Muscle layer of duodenum (tissue), 2 donors: ENCODE results near the gene CPLX1.
"Not testable (repeated sequence)": the region's sequence is repeated elsewhere in the genome, so short reads cannot be mapped to it uniquely, and the experiment has no call there.

Source experiments
- H3K27ac ChIP-seq: one replicate; pipeline ENCODE4 v1.7.0; 2013; ENCODE audit warnings: mild to moderate bottlenecking, low read length
- H3K27me3 ChIP-seq: one replicate; pipeline ENCODE4 v1.7.0; 2013; ENCODE audit warnings: low read depth, mild to moderate bottlenecking, control low read depth, low read length
- H3K36me3 ChIP-seq, 2 donors: one replicate each; pipeline ENCODE4 v1.7.0; 2013; ENCODE audit warnings: low read length in 2 of 2, control low read depth in 1 of 2, mild to moderate bottlenecking in 1 of 2; ENCODE audit not compliant: insufficient read depth in 2 of 2, control insufficient read depth in 1 of 2
- H3K4me1 ChIP-seq, 2 donors: one replicate each; pipeline ENCODE4 v1.7.0; 2013; ENCODE audit warnings: low read length in 2 of 2, mild to moderate bottlenecking in 2 of 2, control low read depth in 1 of 2, moderate library complexity in 1 of 2; ENCODE audit not compliant: insufficient read depth in 2 of 2, control insufficient read depth in 1 of 2
- H3K4me3 ChIP-seq, 2 donors: one replicate each; pipeline ENCODE4 v1.7.0; 2013; ENCODE audit warnings: low read length in 2 of 2, low read depth in 1 of 2, mild to moderate bottlenecking in 1 of 2
- H3K9me3 ChIP-seq, 2 donors: one replicate each; pipeline ENCODE4 v1.7.0; 2013; ENCODE audit warnings: low read length in 2 of 2, control low read depth in 1 of 2, mild to moderate bottlenecking in 1 of 2; ENCODE audit not compliant: control insufficient read depth in 1 of 2
- donor health status: healthy.

Gene CPLX1

DNA sequence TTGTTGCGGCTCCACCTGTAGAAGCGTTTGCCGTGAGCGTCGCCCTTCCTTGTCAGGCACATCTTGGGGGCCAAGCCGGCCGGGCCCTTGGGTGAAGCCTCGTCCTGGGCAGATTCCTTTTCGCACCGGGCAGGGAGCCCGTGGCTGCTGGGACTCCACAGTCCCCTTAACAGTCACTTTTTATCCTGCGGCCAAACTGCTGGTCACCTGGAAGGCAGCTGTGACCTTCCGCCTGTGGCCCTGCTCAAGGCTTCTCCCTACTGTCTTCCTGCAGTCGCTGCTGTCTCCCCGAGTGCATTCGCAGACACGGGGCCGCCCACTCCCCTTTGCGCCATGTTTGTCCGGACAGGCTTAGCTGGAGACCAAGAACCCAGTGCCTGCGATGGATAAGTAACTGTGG lies 65.3 kb downstream of the CPLX1 start:
- no peaks in the 10 kb centered on the region for H3K27me3 ChIP-seq
- H3K9me3 ChIP-seq, result peaks cover 0 to 5% of the 10 kb centered on the region in 2 donors
- no peaks in the 10 kb centered on the region for H3K4me1 ChIP-seq
- H3K36me3 ChIP-seq, result peaks cover 12 to 62% of the 10 kb centered on the region in 2 donors
- no peak overlapping the region for H3K27ac ChIP-seq
- no peak overlapping the region for H3K4me3 ChIP-seq

GRCh38 chr4:759810-760209 lies 66.1 kb downstream of the CPLX1 start:
- H3K27me3 ChIP-seq, H3K4me3 ChIP-seq, H3K4me1 ChIP-seq, H3K27ac ChIP-seq, H3K9me3 ChIP-seq: not testable (repeated sequence)
- peaks cover 19 to 63% of the 10 kb centered on the region in 2 donors for H3K36me3 ChIP-seq

DNA sequence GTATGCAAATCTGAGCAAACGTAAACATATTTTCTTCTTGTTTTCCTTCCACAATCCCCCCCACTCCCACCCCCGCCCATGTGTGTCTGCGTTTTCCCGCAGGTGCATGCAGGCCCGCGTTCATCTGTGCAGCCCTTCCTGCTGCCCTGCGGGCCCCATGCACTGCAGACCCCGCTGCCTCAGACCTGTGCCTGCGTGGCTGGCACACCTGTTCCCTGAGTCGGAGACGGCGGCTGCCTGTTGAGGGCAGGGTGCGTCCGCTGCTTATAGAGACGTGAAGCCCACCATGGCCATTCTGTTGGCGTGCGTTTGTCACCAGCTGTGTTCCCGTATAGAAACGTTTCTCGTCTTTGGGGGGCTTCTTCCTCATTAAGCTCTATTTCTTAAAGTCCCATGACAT lies 68.8 kb downstream of the CPLX1 start:
- no peak overlapping the region for H3K4me3 ChIP-seq
- H3K27me3 ChIP-seq, result no peaks in the 10 kb centered on the region
- peaks cover 30 to 58% of the 10 kb centered on the region in 2 donors for H3K36me3 ChIP-seq
- no peaks in the 10 kb centered on the region for H3K4me1 ChIP-seq
- H3K9me3 ChIP-seq, result peaks cover 0 to 5% of the 10 kb centered on the region in 2 donors
- H3K27ac ChIP-seq, result no peak overlapping the region

DNA sequence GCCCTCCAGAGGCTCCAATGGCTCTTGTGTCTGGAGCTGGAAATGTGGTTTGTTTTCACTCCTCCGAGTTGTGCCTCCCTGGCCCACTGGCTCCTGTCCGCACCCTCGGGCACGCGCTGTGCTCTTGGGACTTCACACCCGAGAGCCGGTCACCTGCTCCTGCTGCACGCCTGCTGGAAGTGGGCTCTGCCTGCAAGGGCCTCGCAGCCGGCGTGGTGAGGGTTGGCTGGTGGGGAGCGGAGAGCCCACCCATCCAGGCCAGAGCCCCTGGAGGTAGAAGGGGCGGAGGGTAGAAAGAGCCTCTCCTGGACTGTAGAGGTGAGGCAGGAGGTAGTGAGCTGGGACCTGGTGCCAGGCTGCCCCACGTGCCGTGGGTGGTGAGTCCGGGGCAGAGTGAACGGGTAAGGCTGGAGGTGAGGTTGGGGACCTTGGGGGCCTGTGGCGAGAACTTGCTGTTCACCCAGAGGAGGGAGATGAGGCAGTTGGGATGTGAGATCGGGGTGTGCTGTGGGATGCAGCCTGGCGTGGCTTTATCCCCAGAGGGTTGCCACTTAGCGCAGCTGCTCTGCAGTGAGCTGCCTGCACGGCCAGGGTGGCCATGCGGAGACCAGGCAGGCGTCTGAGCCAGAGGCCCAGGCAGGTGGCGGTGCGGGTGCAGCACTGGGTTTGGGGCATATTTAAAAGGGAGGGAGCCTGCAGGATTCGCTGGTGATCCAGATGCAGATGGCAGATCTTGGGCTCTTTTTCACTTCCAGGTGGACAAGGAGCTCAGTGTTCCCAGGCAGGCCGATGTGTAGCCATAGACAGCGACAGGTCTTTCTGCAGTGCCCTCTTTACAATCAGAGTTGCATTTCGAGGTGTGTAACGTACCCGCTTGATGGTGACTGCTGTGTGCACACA lies 71.5 kb downstream of the CPLX1 start:
- H3K9me3 ChIP-seq, result peaks cover 0 to 3% of the 10 kb centered on the region in 2 donors
- H3K4me3 ChIP-seq, result no peak overlapping the region
- H3K27ac ChIP-seq, result no peak overlapping the region
- H3K36me3 ChIP-seq, result peaks cover 23 to 58% of the 10 kb centered on the region in 2 donors
- no peaks in the 10 kb centered on the region for H3K27me3 ChIP-seq
- no peaks in the 10 kb centered on the region for H3K4me1 ChIP-seq

- H3K27me3 ChIP-seq, H3K27ac ChIP-seq, H3K4me3 ChIP-seq, H3K4me1 ChIP-seq, H3K9me3 ChIP-seq: not testable (repeated sequence)
- H3K36me3 ChIP-seq, result peaks cover 23 to 64% of the 10 kb centered on the region in 2 donors
These were observed 72.7 kb downstream of the CPLX1 start for GRCh38 chr4:753186-753585.

GRCh38 chr4:752196-752861 lies 73.6 kb downstream of the CPLX1 start:
- no peaks in the 10 kb centered on the region for H3K27me3 ChIP-seq
- H3K9me3 ChIP-seq, result peaks cover 0 to 3% of the 10 kb centered on the region in 2 donors
- no peak overlapping the region for H3K27ac ChIP-seq
- H3K36me3 ChIP-seq, result peaks cover 23 to 68% of the 10 kb centered on the region in 2 donors
- H3K4me3 ChIP-seq, result no peak overlapping the region
- H3K4me1 ChIP-seq, result no peaks in the 10 kb centered on the region

DNA sequence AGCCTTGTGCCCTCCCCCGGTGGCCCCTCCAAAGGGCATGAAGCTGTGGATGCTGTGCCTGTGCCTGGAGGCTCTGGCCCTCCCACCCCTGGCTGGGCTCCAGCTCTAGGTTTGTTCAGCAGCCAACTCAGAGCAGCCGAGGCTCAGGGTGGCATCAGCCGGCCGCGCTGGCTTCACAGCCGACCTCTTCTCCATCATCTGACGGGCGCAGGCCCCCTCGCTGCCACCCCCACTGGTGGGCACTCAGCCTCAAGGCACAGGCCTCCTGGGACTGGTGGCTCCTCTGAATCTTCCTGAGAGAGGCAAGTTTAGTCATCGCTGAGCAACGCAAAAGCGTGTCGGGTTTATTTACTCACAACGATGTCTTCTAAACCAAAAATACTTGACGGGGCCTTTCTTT lies 74.3 kb downstream of the CPLX1 start:
- no peak overlapping the region for H3K4me3 ChIP-seq
- H3K27ac ChIP-seq, result no peak overlapping the region
- H3K36me3 ChIP-seq, result peaks cover 23 to 61% of the 10 kb centered on the region in 2 donors
- no peaks in the 10 kb centered on the region for H3K9me3 ChIP-seq
- no peaks in the 10 kb centered on the region for H3K4me1 ChIP-seq
- H3K27me3 ChIP-seq, result no peaks in the 10 kb centered on the region

DNA sequence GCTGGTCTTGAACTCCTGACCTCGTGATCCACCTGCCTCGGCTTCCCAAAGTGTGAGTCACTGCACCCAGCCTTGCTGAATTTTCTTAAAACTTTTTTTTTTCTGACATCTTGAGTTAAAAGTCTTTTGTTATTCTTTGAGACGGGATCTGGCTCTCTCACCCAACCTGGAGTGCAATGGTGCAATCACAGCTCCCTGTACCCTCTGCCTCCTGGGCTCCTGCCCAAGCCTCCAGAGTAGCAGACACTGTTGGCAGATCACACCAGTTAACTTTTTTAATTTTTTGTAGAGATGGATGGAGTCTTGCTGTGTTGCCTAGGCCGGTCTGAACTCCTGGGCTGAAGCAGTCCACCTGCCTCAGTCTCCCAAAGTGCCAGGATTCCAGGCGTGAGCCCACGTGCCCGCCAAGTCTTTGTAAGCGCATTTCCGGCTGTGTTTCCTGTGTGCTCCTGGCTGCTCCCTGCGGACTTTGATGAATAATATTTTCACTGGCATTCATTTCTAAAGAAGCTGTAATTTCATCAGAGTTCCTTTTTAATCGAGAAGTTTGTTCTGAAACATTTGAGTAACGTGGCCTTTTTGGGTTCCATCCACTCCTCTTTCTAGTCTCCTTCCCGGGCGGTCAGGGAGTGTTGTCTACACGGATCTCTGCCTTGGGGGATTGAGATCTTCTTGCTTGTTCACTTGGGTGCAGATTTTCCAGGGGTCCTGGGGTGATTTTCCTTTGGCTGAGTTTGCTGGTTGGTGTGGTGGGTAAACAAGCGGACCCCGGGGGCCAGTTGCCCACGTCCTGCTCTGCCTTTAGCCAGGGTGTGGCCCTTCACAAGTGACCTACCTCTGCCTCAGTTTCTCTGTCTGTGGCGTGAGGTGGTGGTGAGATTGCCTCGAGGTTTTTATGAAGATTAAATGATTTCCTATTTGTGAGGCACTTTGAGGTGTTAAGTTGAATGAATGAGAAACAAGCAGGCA lies 75.9 kb downstream of the CPLX1 start:
- Histone ChIP-seq H3K36me3 (peaks cover 17 to 52% of the 10 kb centered on the region in 2 donors), H3K9me3 (no peaks in the 10 kb centered on the region), H3K4me1 (no peaks in the 10 kb centered on the region), H3K27me3 (no peaks in the 10 kb centered on the region), H3K27ac (no peak overlapping the region), H3K4me3 (no peak overlapping the region)

DNA sequence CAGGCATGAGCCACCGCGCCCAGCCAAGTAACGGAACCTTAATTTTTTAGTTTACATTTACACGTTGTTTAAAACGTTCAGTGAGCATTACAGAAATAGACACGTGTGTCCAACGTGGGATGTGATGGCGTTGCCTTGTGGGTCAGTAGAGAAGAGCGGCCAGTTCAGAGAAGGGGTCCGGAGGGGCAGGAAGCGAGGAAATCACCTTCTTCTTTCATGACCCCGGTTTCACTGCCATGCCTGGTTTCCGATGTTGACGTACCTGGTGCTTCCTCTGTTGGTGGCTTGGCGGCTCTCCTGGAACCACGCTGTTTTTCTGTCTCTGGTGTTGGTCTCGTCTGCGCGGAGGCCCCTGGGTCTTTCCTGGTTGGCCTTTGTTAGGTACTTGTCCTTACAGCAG lies 77.5 kb downstream of the CPLX1 start:
- Histone ChIP-seq H3K27ac (no peak overlapping the region), H3K27me3 (no peaks in the 10 kb centered on the region), H3K4me3 (no peak overlapping the region), H3K36me3 (peaks cover 8 to 50% of the 10 kb centered on the region in 2 donors), H3K9me3 (no peaks in the 10 kb centered on the region), H3K4me1 (no peaks in the 10 kb centered on the region)

DNA sequence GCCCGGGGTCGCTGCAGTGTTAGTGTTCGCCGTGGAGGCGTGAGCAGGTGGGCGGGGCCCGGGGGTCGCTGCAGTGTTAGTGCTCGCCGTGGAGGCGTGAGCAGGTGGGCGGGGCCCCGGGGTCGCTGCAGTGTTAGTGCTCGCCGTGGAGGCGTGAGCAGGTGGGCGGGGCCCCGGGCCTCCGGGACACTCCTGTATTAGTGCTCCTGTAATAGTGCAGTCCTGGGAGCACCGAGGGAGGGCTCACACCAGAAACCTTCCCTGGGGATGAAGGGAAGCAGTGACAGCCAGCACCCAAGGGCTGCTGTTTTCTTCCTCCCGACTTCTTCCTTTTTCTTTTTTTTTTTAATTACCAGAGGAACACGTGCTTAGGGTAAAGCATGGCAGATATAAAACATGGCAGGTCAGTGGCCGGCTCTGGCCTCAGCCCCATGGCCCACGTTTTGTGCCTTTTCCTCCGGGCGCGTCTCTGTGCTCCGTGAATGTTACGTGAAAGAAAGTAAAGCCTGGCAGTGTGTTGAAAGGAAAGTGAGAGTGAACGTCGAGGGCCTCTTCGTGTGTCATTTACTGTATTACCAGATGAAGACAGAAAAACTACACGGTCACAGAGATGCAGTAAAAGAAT lies 78.3 kb downstream of the CPLX1 start:
- no peaks in the 10 kb centered on the region for H3K4me1 ChIP-seq
- H3K36me3 ChIP-seq, result peaks cover 4 to 46% of the 10 kb centered on the region in 2 donors
- no peak overlapping the region for H3K4me3 ChIP-seq
- no peaks in the 10 kb centered on the region for H3K9me3 ChIP-seq
- H3K27ac ChIP-seq, result no peak overlapping the region
- H3K27me3 ChIP-seq, result no peaks in the 10 kb centered on the region
